Activated naive CD4-positive, alpha-beta T cell treated with anti-CD3 and anti-CD28 coated beads, Interleukin-2, amount 10 ng/mL, durations not matched to agents 7 days and 5 days (primary cell): ENCODE results near the gene PCMTD2.

Experiments used
- CTCF ChIA-PET: fragments of 350-600 bp; sonication (Branson Sonifier 250); formaldehyde crosslinking; loops from one replicate; lab custom pipeline; 2021; ENCODE audit warnings: antibody characterized with exemption; lab: Charles Lee
- DNase-seq: peaks from one replicate; pipeline ENCODE4 v3.0.0-alpha.2; 2020
- H3K27ac Mint-ChIP-seq: one replicate; pipeline ENCODE4 v1.8.0; 2021; ENCODE audit warnings: mild to moderate bottlenecking, moderate library complexity, mixed read lengths
- H3K27me3 Mint-ChIP-seq: one replicate; pipeline ENCODE4 v1.8.0; 2021; ENCODE audit warnings: mild to moderate bottlenecking, mixed read lengths
- H3K36me3 Mint-ChIP-seq: one replicate; pipeline ENCODE4 v1.8.0; 2021; ENCODE audit warnings: mixed read lengths
- H3K4me1 Mint-ChIP-seq: one replicate; pipeline ENCODE4 v1.8.0; 2021; ENCODE audit warnings: mixed read lengths
- H3K4me3 Mint-ChIP-seq: one replicate; pipeline ENCODE4 v1.8.0; 2021; ENCODE audit warnings: mild to moderate bottlenecking, moderate library complexity, mixed read lengths
- H3K9me3 Mint-ChIP-seq: one replicate; pipeline ENCODE4 v1.8.0; 2021; ENCODE audit warnings: mixed read lengths

Gene PCMTD2

GRCh38 chr20:64240243-64241015 is 15.1 kb upstream of the PCMTD2 start:
- CTCF ChIA-PET = no interaction called here
- DNase-seq = no peak
- Mint-ChIP-seq H3K27ac (no peak overlapping the region), H3K4me1 (no peaks in the 10 kb centered on the region), H3K4me3 (no peak overlapping the region), H3K9me3 (no peaks in the 10 kb centered on the region), H3K36me3 (no peaks in the 10 kb centered on the region), H3K27me3 (peaks cover 34% of the 10 kb centered on the region)

DNA sequence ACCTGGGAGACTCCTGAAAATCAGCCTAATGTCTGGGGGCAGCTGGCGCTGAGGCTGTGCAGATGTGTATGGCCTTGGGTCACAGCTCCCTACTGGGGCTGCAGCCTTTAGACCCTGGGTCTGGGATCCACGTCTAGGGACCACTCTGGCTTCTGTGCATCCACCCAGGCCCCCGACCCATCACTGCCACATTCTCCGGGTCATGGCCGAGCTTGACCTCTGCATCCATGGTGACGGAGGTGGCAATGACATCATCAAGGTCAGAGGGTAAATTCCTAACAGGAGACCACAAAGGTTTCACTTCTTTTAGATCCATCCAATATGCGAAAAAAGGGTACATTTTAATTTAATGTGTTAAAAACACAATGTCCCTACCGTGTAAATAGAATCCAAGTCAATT is 14.5 kb upstream of the PCMTD2 start:
- H3K27me3 Mint-ChIP-seq = peaks cover 40% of the 10 kb centered on the region
- no peak for DNase-seq
- H3K4me3 Mint-ChIP-seq = no peak overlapping the region
- H3K4me1 Mint-ChIP-seq = no peaks in the 10 kb centered on the region
- no peak overlapping the region for H3K27ac Mint-ChIP-seq
- no peaks in the 10 kb centered on the region for H3K36me3 Mint-ChIP-seq
- no peaks in the 10 kb centered on the region for H3K9me3 Mint-ChIP-seq
- CTCF ChIA-PET = no interaction called here

- CTCF ChIA-PET = no interaction called here
- Mint-ChIP-seq H3K9me3 (no peaks in the 10 kb centered on the region), H3K4me1 (no peaks in the 10 kb centered on the region), H3K27ac (no peak overlapping the region), H3K4me3 (no peak overlapping the region), H3K27me3 (peaks cover 49% of the 10 kb centered on the region), H3K36me3 (no peaks in the 10 kb centered on the region)
- no peak for DNase-seq
Observed at GRCh38 chr20:64242003-64242796, 13.3 kb upstream of the PCMTD2 start.

GRCh38 chr20:64242797-64243475 is 12.6 kb upstream of the PCMTD2 start:
- DNase-seq = peak; percentile 16
- Mint-ChIP-seq H3K27ac (no peak overlapping the region), H3K4me1 (no peaks in the 10 kb centered on the region), H3K27me3 (peaks cover 54% of the 10 kb centered on the region), H3K36me3 (no peaks in the 10 kb centered on the region), H3K4me3 (no peak overlapping the region), H3K9me3 (no peaks in the 10 kb centered on the region)
- CTCF ChIA-PET = no interaction called here

DNA sequence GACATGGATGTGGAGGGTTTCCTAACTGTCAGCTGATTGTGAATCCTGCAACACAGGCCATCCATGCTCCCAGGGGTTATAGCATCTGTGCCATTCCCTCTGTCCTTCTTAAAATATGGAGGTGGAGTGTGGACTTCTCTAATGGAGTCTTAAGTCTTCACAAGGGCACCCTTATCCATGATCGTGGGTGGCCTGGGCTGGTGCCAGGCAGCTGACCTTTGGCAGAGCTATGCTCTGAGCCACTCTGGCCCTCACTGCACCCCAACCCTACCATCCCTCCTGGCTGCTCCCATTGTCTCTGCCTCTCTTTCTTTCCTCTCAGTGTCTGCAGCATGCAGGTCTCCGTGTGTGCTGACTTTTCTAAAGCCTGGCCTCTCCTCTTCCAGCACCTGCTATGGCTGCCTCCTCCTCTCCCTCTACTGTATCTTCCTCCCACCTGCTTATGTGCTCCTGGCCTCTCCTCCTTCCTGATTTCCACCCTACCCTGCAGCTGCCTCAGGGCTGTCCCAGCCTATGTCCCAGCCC is 11.2 kb upstream of the PCMTD2 start:
- peaks cover 64% of the 10 kb centered on the region for H3K27me3 Mint-ChIP-seq
- H3K36me3 Mint-ChIP-seq = no peaks in the 10 kb centered on the region
- no peak overlapping the region for H3K4me3 Mint-ChIP-seq
- no peaks in the 10 kb centered on the region for H3K9me3 Mint-ChIP-seq
- no peaks in the 10 kb centered on the region for H3K4me1 Mint-ChIP-seq
- CTCF ChIA-PET = no interaction called here
- no peak overlapping the region for H3K27ac Mint-ChIP-seq
- peak; percentile 9 for DNase-seq

- Mint-ChIP-seq H3K4me3 (no peak overlapping the region), H3K9me3 (no peaks in the 10 kb centered on the region), H3K27ac (no peak overlapping the region), H3K36me3 (no peaks in the 10 kb centered on the region), H3K27me3 (peaks cover 66% of the 10 kb centered on the region), H3K4me1 (no peaks in the 10 kb centered on the region)
- peak; percentile 21 for DNase-seq
- CTCF ChIA-PET = interaction anchor here (1.1 kb wide), 1 partner anchor 41 kb away, joined by 3 read pairs; no protein-coding TSS in a partner anchor
Observed at GRCh38 chr20:64244870-64245603, 10.5 kb upstream of the PCMTD2 start.

DNA sequence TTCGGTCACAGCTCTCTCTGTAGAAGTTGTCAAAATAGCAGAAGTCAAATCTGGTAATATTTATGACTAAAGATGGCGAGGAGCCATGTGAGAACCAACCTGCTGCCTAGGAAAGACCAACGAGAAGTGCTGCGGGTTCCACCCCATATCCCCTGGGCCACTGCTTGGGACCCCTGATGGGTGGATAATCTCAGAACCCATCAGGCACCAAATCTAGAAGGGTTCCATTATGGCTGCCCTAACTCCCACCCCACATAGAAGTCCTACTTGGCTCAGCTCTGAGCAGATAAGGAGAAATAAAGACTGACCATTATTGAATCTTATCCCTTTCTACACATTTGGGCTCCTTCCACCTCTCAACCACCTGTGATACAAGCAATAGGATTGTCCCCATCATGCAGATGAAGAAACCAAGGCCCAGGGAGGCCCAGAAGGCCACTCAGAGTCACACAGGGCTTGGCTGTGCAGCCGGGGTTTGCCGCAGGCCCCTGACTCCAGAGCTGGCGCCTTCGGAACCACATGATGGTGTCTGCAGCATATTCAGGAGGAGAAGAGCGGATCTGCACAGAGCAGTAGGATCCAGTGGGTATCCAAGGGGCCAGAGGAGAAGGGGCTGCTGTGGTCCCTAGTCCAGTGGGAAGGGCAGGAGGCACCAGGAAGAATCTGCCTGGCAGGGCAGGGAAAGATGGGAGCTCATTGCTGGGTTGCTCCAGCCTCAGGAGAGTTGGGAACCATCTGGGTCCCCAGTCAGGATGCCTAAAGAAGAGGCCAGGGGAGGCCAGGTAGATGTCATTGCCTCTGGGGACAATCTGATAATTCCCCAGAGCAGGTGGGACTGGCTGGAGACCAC is 9.6 kb upstream of the PCMTD2 start:
- CTCF ChIA-PET = interaction anchor here (1.1 kb wide), 1 partner anchor 40 kb away, joined by 3 read pairs; no protein-coding TSS in a partner anchor
- DNase-seq = no peak
- H3K4me3 Mint-ChIP-seq = no peak overlapping the region
- no peaks in the 10 kb centered on the region for H3K4me1 Mint-ChIP-seq
- peaks cover 68% of the 10 kb centered on the region for H3K27me3 Mint-ChIP-seq
- no peak overlapping the region for H3K27ac Mint-ChIP-seq
- H3K9me3 Mint-ChIP-seq = no peaks in the 10 kb centered on the region
- H3K36me3 Mint-ChIP-seq = no peaks in the 10 kb centered on the region

GRCh38 chr20:64246616-64247306 is 8.8 kb upstream of the PCMTD2 start:
- CTCF ChIA-PET = interaction anchor here (1.1 kb wide), 1 partner anchor 39 kb away, joined by 3 read pairs; no protein-coding TSS in a partner anchor
- peak; percentile 12 for DNase-seq
- no peak overlapping the region for H3K27ac Mint-ChIP-seq
- no peaks in the 10 kb centered on the region for H3K9me3 Mint-ChIP-seq
- peaks cover 67% of the 10 kb centered on the region for H3K27me3 Mint-ChIP-seq
- H3K4me1 Mint-ChIP-seq = no peaks in the 10 kb centered on the region
- no peaks in the 10 kb centered on the region for H3K36me3 Mint-ChIP-seq
- no peak overlapping the region for H3K4me3 Mint-ChIP-seq

DNA sequence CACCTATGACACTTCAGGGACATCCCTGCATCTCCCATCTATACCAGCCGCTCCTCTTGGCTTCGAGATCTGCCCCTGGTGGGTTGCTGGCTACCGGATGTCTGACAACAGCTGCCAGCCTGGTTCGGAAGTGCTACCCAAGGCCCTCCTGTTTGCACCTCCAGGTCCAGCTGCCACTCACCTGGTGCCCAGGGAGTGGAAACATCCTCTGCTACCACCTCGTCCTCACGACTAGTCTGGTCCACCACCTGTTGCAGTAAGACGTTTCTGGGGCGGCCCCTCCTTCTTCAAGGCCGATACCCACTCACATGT is 8.3 kb upstream of the PCMTD2 start:
- Mint-ChIP-seq H3K27me3 (peaks cover 65% of the 10 kb centered on the region), H3K4me3 (no peak overlapping the region), H3K9me3 (no peaks in the 10 kb centered on the region), H3K36me3 (no peaks in the 10 kb centered on the region), H3K27ac (no peak overlapping the region), H3K4me1 (no peaks in the 10 kb centered on the region)
- peak; percentile 16 for DNase-seq
- CTCF ChIA-PET = no interaction called here

DNA sequence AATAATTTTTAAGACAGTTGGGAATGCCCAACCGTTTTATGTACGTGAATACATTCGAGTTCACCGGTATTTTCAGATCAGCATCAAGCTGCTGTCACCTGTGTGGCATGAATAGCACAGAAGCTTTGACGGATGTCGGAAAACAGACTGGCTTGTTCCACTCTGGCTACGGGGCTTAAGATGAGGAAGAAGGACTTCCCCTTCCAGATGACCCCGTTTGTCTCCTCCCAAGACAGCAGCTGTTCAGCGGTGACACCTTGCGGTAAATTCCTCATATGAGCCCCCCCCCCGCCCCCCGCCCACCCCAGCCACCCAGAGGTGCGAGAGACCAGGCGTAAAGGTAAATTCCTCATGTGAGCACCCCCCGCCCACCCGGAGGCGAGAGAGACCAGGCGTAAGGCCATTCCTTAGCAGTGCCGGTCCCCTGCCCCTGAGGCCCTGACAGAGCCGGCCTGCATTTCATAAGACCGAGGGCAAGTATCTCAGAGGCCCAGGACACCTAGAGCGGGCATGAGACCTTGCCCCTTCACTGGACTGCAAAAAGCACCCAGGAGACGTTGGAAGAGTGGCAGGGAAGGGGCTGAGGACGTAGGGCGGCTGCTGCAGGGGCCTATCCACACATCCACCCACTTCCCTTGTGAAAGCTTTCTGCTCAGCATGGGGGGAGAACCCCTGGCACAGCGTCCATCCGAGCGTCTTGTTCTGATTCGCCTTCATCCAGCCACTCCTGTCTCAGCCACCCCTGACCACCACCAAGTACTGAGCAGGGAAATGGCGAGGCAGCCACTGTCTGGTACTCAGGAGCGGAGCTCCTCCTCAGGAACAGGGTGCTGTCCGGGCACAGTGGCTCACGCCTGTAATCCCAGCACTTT is 7.3 kb upstream of the PCMTD2 start:
- DNase-seq = peak; percentile 16
- Mint-ChIP-seq H3K27ac (no peak overlapping the region), H3K4me3 (no peak overlapping the region), H3K36me3 (no peaks in the 10 kb centered on the region), H3K4me1 (no peaks in the 10 kb centered on the region), H3K9me3 (no peaks in the 10 kb centered on the region), H3K27me3 (peaks cover 67% of the 10 kb centered on the region)
- CTCF ChIA-PET = no interaction called here

- Mint-ChIP-seq H3K9me3 (no peaks in the 10 kb centered on the region), H3K27me3 (peaks cover 50% of the 10 kb centered on the region)
- CTCF ChIA-PET = no interaction called here
Observed at GRCh38 chr20:64250027-64250426, 5.5 kb upstream of the PCMTD2 start.

GRCh38 chr20:64253000-64253383 is 2.6 kb upstream of the PCMTD2 start:
- H3K36me3 Mint-ChIP-seq = peaks cover 5% of the 10 kb centered on the region
- peaks cover 26% of the 10 kb centered on the region for H3K27me3 Mint-ChIP-seq
- H3K27ac Mint-ChIP-seq = no peak overlapping the region
- peaks cover 29% of the 10 kb centered on the region for H3K4me1 Mint-ChIP-seq
- H3K9me3 Mint-ChIP-seq = no peaks in the 10 kb centered on the region
- no peak overlapping the region for H3K4me3 Mint-ChIP-seq
- CTCF ChIA-PET = interaction anchor here (0.9 kb wide), 1 partner anchor 33 kb away, joined by 3 read pairs; no protein-coding TSS in a partner anchor
- DNase-seq = no peak

More at GRCh38 chr20:64250027-64250426, 5.5 kb upstream of the PCMTD2 start:
- peaks cover 8% of the 10 kb centered on the region for H3K4me1 Mint-ChIP-seq
- no peak overlapping the region for H3K27ac Mint-ChIP-seq
- H3K36me3 Mint-ChIP-seq = no peaks in the 10 kb centered on the region
- H3K4me3 Mint-ChIP-seq = no peak overlapping the region
- DNase-seq = no peak
